Measurements from ENCODE around the gene DCTN3. TPM values are rescaled to one million over a fixed set of nuclear protein-coding genes. Genes with fewer than 3 reads are reported as not detected.

The DCTN3 gene
- total and polyA plus RNA-seq, 12 donors = 46.6 to 163 (median 95.3) TPM

GRCh38 chr9:34574571-34574970, 45.7 kb downstream of the DCTN3 start:
- intact Hi-C loops (cut with DNase I) = no loop called here
- Histone ChIP-seq H3K4me1 (replicated peaks in 1 of 2) (peaks cover 0 to 5% of the 10 kb centered on the region in 2 donors), H3K4me3 (no peak overlapping the region), H3K36me3 (replicated peaks in 1 of 2) (no peaks in the 10 kb centered on the region), H3K9me3 (replicated peaks in 1 of 3) (no peaks in the 10 kb centered on the region), H3K27me3 (peaks cover 16% of the 10 kb centered on the region), H3K27ac (no peak overlapping the region)
- DNase-seq = no peak
- TF ChIP-seq POLR2A (IDR thresholded peaks at IDR 0.05) (no peak), CTCF (IDR thresholded peaks at IDR 0.05) (no peak)
- WGBS, 4 donors = 84 to 94% (median 87%) methylated on average over 9 to 12 of the region's 12 CpGs

- TF ChIP-seq CTCF (IDR thresholded peaks at IDR 0.05) (no peak), POLR2A (IDR thresholded peaks at IDR 0.05) (no peak)
- peaks cover 13% of the 10 kb centered on the region for H3K27me3 ChIP-seq
- peaks cover 0 to 5% of the 10 kb centered on the region in 2 donors for H3K4me1 ChIP-seq (replicated peaks in 1 of 2)
Observed at GRCh38 chr9:34573599-34574325, 46.5 kb downstream of the DCTN3 start.

GRCh38 chr9:34572628-34573027, 47.7 kb downstream of the DCTN3 start:
- Histone ChIP-seq H3K36me3 (replicated peaks in 1 of 2) (no peaks in the 10 kb centered on the region), H3K9me3 (replicated peaks in 1 of 3) (no peaks in the 10 kb centered on the region), H3K27ac (no peak overlapping the region), H3K4me3 (no peak overlapping the region), H3K27me3 (peaks cover 5% of the 10 kb centered on the region), H3K4me1 (replicated peaks in 1 of 2) (no peaks in the 10 kb centered on the region)
- DNase-seq = no peak
- WGBS, 4 donors = 84 to 97% (median 91%) methylated on average over 4 to 6 of the region's 6 CpGs
- intact Hi-C loops (cut with DNase I) = no loop called here
- TF ChIP-seq CTCF (IDR thresholded peaks at IDR 0.05) (no peak), POLR2A (IDR thresholded peaks at IDR 0.05) (no peak)

More at GRCh38 chr9:34573599-34574325, 46.5 kb downstream of the DCTN3 start:
- Histone ChIP-seq H3K9me3 (replicated peaks in 1 of 3) (no peaks in the 10 kb centered on the region), H3K36me3 (replicated peaks in 1 of 2) (no peaks in the 10 kb centered on the region), H3K4me3 (no peak overlapping the region), H3K27ac (no peak overlapping the region)
- WGBS, 4 donors = 82 to 91% (median 86%) methylated on average over 12 to 17 of the region's 17 CpGs
- intact Hi-C loops (cut with DNase I) = no loop called here
- no peak for DNase-seq

GRCh38 chr9:34572092-34572491, 48.2 kb downstream of the DCTN3 start:
- no peak for TF ChIP-seq CTCF (IDR thresholded peaks at IDR 0.05)
- no peak for TF ChIP-seq POLR2A (IDR thresholded peaks at IDR 0.05)
- no peaks in the 10 kb centered on the region for H3K4me1 ChIP-seq (replicated peaks in 1 of 2)
- no peaks in the 10 kb centered on the region for H3K9me3 ChIP-seq (replicated peaks in 1 of 3)
- no peaks in the 10 kb centered on the region for H3K36me3 ChIP-seq (replicated peaks in 1 of 2)
- no peak for DNase-seq
- no peak overlapping the region for H3K27ac ChIP-seq
- H3K27me3 ChIP-seq = no peaks in the 10 kb centered on the region
- no peak overlapping the region for H3K4me3 ChIP-seq
- intact Hi-C loops (cut with DNase I) = no loop called here
